ENCODE results near the gene WAC.

DNA sequence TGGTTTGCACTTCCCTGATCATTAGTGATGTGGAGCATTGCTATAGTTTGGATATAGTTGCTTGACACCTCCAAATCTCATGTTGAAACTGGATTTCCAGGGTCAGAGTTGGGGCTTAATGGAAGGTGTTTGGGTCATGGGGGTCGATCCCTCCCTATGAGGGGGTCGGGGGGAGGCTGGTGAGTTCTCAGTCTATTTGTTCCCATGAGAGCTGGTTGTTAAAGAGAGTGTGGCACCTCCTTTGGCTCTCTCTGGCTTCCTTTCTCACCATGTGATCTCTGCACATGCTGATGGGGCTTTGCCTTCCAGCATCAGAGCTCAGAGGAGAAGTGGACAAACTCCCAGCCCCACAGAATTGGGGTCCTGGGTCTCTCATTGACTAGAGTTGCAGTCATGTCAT is 107.6 kb downstream of the WAC start:
- TF ChIP-seq, protein P1, sequence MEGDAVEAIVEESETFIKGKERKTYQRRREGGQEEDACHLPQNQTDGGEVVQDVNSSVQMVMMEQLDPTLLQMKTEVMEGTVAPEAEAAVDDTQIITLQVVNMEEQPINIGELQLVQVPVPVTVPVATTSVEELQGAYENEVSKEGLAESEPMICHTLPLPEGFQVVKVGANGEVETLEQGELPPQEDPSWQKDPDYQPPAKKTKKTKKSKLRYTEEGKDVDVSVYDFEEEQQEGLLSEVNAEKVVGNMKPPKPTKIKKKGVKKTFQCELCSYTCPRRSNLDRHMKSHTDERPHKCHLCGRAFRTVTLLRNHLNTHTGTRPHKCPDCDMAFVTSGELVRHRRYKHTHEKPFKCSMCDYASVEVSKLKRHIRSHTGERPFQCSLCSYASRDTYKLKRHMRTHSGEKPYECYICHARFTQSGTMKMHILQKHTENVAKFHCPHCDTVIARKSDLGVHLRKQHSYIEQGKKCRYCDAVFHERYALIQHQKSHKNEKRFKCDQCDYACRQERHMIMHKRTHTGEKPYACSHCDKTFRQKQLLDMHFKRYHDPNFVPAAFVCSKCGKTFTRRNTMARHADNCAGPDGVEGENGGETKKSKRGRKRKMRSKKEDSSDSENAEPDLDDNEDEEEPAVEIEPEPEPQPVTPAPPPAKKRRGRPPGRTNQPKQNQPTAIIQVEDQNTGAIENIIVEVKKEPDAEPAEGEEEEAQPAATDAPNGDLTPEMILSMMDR (IDR thresholded peaks at IDR 0.05): no peak
- TF ChIP-seq POLR2AphosphoS5 (IDR thresholded peaks at IDR 0.05): no peak
- TF ChIP-seq EP300 (IDR thresholded peaks at IDR 0.05): no peak
